BLaER1 treated with 17β-estradiol and CSF1 and Interleukin-3, amounts not matched to agents 10 nM and 100 nM (cell line): ENCODE results near the gene PEPD.

Experiments
- H3K27ac ChIP-seq, 11 experiments: shearing (Covaris generic); formaldehyde crosslinking; 2 replicates each; pipeline ENCODE4 v1.8.1; 2022
- H3K27me3 ChIP-seq, 11 experiments: shearing (Covaris generic); formaldehyde crosslinking; 2 replicates each; pipeline ENCODE4 v1.8.1; 2022
- H3K36me3 ChIP-seq, 11 experiments: shearing (Covaris generic); formaldehyde crosslinking; 2 replicates each; pipeline ENCODE4 v1.8.1; 2022
- H3K4me1 ChIP-seq, 10 experiments: shearing (Covaris generic); formaldehyde crosslinking; 2 replicates each; pipeline ENCODE4 v1.8.1; 2022
- H3K4me2 ChIP-seq, 11 experiments: shearing (Covaris generic); formaldehyde crosslinking; 2 replicates each; pipeline ENCODE4 v1.8.1; 2022
- H3K4me3 ChIP-seq, 10 experiments: shearing (Covaris generic); formaldehyde crosslinking; 2 replicates each; pipeline ENCODE4 v1.8.1; 2022
- H3K9ac ChIP-seq, 11 experiments: shearing (Covaris generic); formaldehyde crosslinking; 2 replicates each; pipeline ENCODE4 v1.8.1; 2022
- H3K9me3 ChIP-seq, 11 experiments: shearing (Covaris generic); formaldehyde crosslinking; replicated peaks in 1 of 11; 2 replicates each; pipeline ENCODE4 v1.8.1; 2022
- H4K20me1 ChIP-seq, 11 experiments: shearing (Covaris generic); formaldehyde crosslinking; 2 replicates each; pipeline ENCODE4 v1.8.1; 2022
- Cebpa-rat ChIP-seq, 11 experiments: shearing (Covaris generic); IDR thresholded peaks; 2 replicates each; pipeline ENCODE4 v1.8.1; 2022

The PEPD gene

GRCh38 chr19:33405553-33406461 lies 115.8 kb downstream of the PEPD start:
- H4K20me1 ChIP-seq = peaks cover 0 to 20% (median 0%) of the 10 kb centered on the region in 11 experiments; a peak in 5 of 22 replicates
- H3K9me3 ChIP-seq = no peaks in the 10 kb centered on the region
- peaks cover 0 to 13% (median 0%) of the 10 kb centered on the region in 11 experiments; a peak in 6 of 22 replicates for H3K36me3 ChIP-seq
- H3K4me3 ChIP-seq = no peak overlapping the region
- H3K4me2 ChIP-seq = peak overlapping the region; percentile 56 to 91 (median 79)
- H3K9ac ChIP-seq = peak overlapping the region; percentile 19 to 63 (median 43); a peak in 16 of 22 replicates
- H3K27ac ChIP-seq = peak overlapping the region in 8 of 11 experiments; percentile 27 to 64 (median 50); a peak in 11 of 22 replicates
- no peaks in the 10 kb centered on the region for H3K27me3 ChIP-seq
- TF ChIP-seq Cebpa-rat (IDR thresholded peaks at IDR 0.05) = no peak
- peaks cover 43 to 67% (median 51%) of the 10 kb centered on the region in 10 experiments for H3K4me1 ChIP-seq

- H4K20me1 ChIP-seq = peaks cover 0 to 14% (median 0%) of the 10 kb centered on the region in 11 experiments; a peak in 4 of 22 replicates
- H3K27me3 ChIP-seq = no peaks in the 10 kb centered on the region
- TF ChIP-seq Cebpa-rat (IDR thresholded peaks at IDR 0.05) = no peak
- H3K9ac ChIP-seq = peak overlapping the region in 9 of 11 experiments; percentile 19 to 63 (median 46); a peak in 15 of 22 replicates
- H3K9me3 ChIP-seq = no peaks in the 10 kb centered on the region
- H3K4me1 ChIP-seq = peaks cover 43 to 67% (median 51%) of the 10 kb centered on the region in 10 experiments
- peaks cover 0 to 7% (median 0%) of the 10 kb centered on the region in 11 experiments; a peak in 4 of 22 replicates for H3K36me3 ChIP-seq
- H3K4me2 ChIP-seq = peak overlapping the region; percentile 56 to 91 (median 79)
- no peak overlapping the region for H3K4me3 ChIP-seq
- peak overlapping the region in 8 of 11 experiments; percentile 14 to 64 (median 52); a peak in 13 of 22 replicates for H3K27ac ChIP-seq
These were observed 116.4 kb downstream of the PEPD start for GRCh38 chr19:33405254-33405552.

GRCh38 chr19:33404506-33405253 lies 116.9 kb downstream of the PEPD start:
- peak overlapping the region in 9 of 11 experiments; percentile 11 to 64 (median 51); a peak in 16 of 22 replicates for H3K27ac ChIP-seq
- TF ChIP-seq Cebpa-rat (IDR thresholded peaks at IDR 0.05) = no peak
- no peaks in the 10 kb centered on the region for H3K9me3 ChIP-seq
- H3K9ac ChIP-seq = peak overlapping the region; percentile 9 to 63 (median 45); a peak in 14 of 22 replicates
- H3K4me1 ChIP-seq = peaks cover 43 to 67% (median 51%) of the 10 kb centered on the region in 10 experiments
- peaks cover 0 to 12% (median 0%) of the 10 kb centered on the region in 11 experiments; a peak in 4 of 22 replicates for H4K20me1 ChIP-seq
- H3K4me2 ChIP-seq = peak overlapping the region; percentile 56 to 91 (median 79)
- no peak overlapping the region for H3K4me3 ChIP-seq
- H3K36me3 ChIP-seq = peaks cover 0 to 2% (median 0%) of the 10 kb centered on the region in 11 experiments; a peak in 1 of 22 replicates
- no peaks in the 10 kb centered on the region for H3K27me3 ChIP-seq

- Histone ChIP-seq H3K27me3 (no peaks in the 10 kb centered on the region), H3K4me3 (no peak overlapping the region), H3K9ac (peak overlapping the region in 9 of 11 experiments; percentile 9 to 63 (median 43); a peak in 9 of 22 replicates), H3K9me3 (no peaks in the 10 kb centered on the region), H3K27ac (peak overlapping the region in 9 of 11 experiments; percentile 11 to 64 (median 51); a peak in 15 of 22 replicates), H3K36me3 (0 out of 22 replicates have a peak, but pooled peaks cover 0 to 2% (median 0%) of the 10 kb centered on the region in 11 experiments), H4K20me1 (peaks cover 0 to 12% (median 0%) of the 10 kb centered on the region in 11 experiments; a peak in 5 of 22 replicates), H3K4me1 (peaks cover 41 to 67% (median 50%) of the 10 kb centered on the region in 10 experiments), H3K4me2 (peak overlapping the region; percentile 56 to 91 (median 79); a peak in 21 of 22 replicates)
- no peak for TF ChIP-seq Cebpa-rat (IDR thresholded peaks at IDR 0.05)
These were observed 117.7 kb downstream of the PEPD start for GRCh38 chr19:33403973-33404304.

- TF ChIP-seq Cebpa-rat (IDR thresholded peaks at IDR 0.05) = no peak
These were observed 118.2 kb downstream of the PEPD start for GRCh38 chr19:33403221-33403972.

GRCh38 chr19:33402421-33403220 lies 119.0 kb downstream of the PEPD start:
- Histone ChIP-seq H3K4me3 (no peak overlapping the region), H3K27me3 (no peaks in the 10 kb centered on the region), H3K36me3 (0 out of 22 replicates have a peak, but pooled peaks cover 0 to 4% (median 0%) of the 10 kb centered on the region in 11 experiments), H4K20me1 (peaks cover 0 to 18% (median 0%) of the 10 kb centered on the region in 11 experiments; a peak in 7 of 22 replicates), H3K9ac (peak overlapping the region in 3 of 11 experiments; percentile 2 to 16 (median 9); a peak in 3 of 22 replicates), H3K9me3 (no peaks in the 10 kb centered on the region), H3K27ac (peak overlapping the region in 4 of 11 experiments; percentile 22 to 64 (median 58); a peak in 4 of 22 replicates), H3K4me2 (no peak overlapping the region; a peak in 1 of 22 replicates), H3K4me1 (peaks cover 39 to 57% (median 44%) of the 10 kb centered on the region in 10 experiments)
- TF ChIP-seq Cebpa-rat (IDR thresholded peaks at IDR 0.05) = no peak

More at GRCh38 chr19:33403221-33403972, 118.2 kb downstream of the PEPD start:
- Histone ChIP-seq H3K4me1 (peaks cover 41 to 65% (median 48%) of the 10 kb centered on the region in 10 experiments), H3K27ac (peak overlapping the region in 7 of 11 experiments; percentile 16 to 64 (median 51); a peak in 8 of 22 replicates), H3K9ac (peak overlapping the region in 5 of 11 experiments; percentile 9 to 57 (median 20); a peak in 6 of 22 replicates), H3K36me3 (0 out of 22 replicates have a peak, but pooled peaks cover 0 to 4% (median 0%) of the 10 kb centered on the region in 11 experiments), H4K20me1 (peaks cover 0 to 12% (median 0%) of the 10 kb centered on the region in 11 experiments; a peak in 5 of 22 replicates), H3K4me3 (no peak overlapping the region), H3K27me3 (no peaks in the 10 kb centered on the region), H3K9me3 (no peaks in the 10 kb centered on the region), H3K4me2 (peak overlapping the region in 6 of 11 experiments; percentile 56 to 91 (median 80); a peak in 11 of 22 replicates)
